HL-60 (cell line): Measurements from ENCODE around the gene CD40.

Experiments used
- CTCF ChIP-seq: IDR thresholded peaks from one replicate; pipeline ENCODE4 v1.5.1; 2011; ENCODE audit warnings: low read length, control low read depth, inconsistent platforms; ENCODE audit not compliant: insufficient read depth
- GABPA ChIP-seq: IDR thresholded peaks from 2 replicates; pipeline ENCODE4 v1.6.1; 2012; ENCODE audit warnings: low read depth
- POLR2AphosphoS5 ChIP-seq: IDR thresholded peaks from 2 replicates; pipeline ENCODE4 v1.6.1; 2012; ENCODE audit warnings: low read depth
- REST ChIP-seq: IDR thresholded peaks from 2 replicates; pipeline ENCODE4 v1.6.1; 2012; ENCODE audit warnings: low read depth; ENCODE audit not compliant: insufficient replicate concordance
- SPI1 ChIP-seq: IDR thresholded peaks from 2 replicates; pipeline ENCODE4 v1.6.1; 2012; ENCODE audit warnings: low read depth, mild to moderate bottlenecking, borderline replicate concordance

GRCh38 chr20:46123482-46124245 is 5.5 kb downstream of the CD40 start:
- TF ChIP-seq CTCF (no peak), POLR2AphosphoS5 (no peak), REST (no peak), GABPA (no peak), SPI1 (no peak)
